Spleen (tissue), 7 donors: Measurements from ENCODE around the gene CPNE8.
A peak's percentile ranks its signal among the peaks of the same experiment; 100 is the strongest.

Source experiments
- CTCF ChIP-seq, 11 experiments: fragments of 200-600 bp in 7 of 11; fragments of 450-650 bp in 4 of 11; sonication (generic) in 4 of 11; IDR thresholded peaks in 8 of 11; conservative IDR thresholded peaks in 3 of 11; 1 replicate in 7 of 11; 2 replicates in 4 of 11; pipeline versions ENCODE4 v1.4.0 to v1.8.0; 2016 to 2021; ENCODE audit warnings: antibody characterized with exemption in 11 of 11, inconsistent platforms in 4 of 11, mild to moderate bottlenecking in 1 of 11
- POLR2A ChIP-seq, 3 donors: fragments of 450-650 bp; IDR thresholded peaks; one replicate each; pipeline ENCODE4 v1.5.1; 2017; ENCODE audit warnings: antibody characterized with exemption in 3 of 3, mild to moderate bottlenecking in 1 of 3
- POLR2AphosphoS5 ChIP-seq, 3 donors: sonication (generic); formaldehyde crosslinking; IDR thresholded peaks; one replicate each; pipeline ENCODE4 v1.5.1; 2017; ENCODE audit warnings: antibody characterized with exemption in 3 of 3
- donor health status: DM: no; HTN: no; CAD: no; lungs with moderate emphysema.
- donor health status: DM: no; HTN: no; CAD: no.
- donor health status: DM: no; HTN: no; CAD: no.

- TF ChIP-seq CTCF (IDR thresholded peaks at IDR 0.05 in 8 of 11, conservative IDR thresholded peaks at IDR 0.05 in 3 of 11), result no peak
- TF ChIP-seq POLR2AphosphoS5 (IDR thresholded peaks at IDR 0.05), result peak in 1 of 3 donors; percentile 21
- no peak for TF ChIP-seq POLR2A (IDR thresholded peaks at IDR 0.05)
These were observed 184.7 kb downstream of the CPNE8 start for GRCh38 chr12:38720661-38721060.
